ENCODE results near the gene CACNA1C. TPM values are rescaled to one million over a fixed set of nuclear protein-coding genes. Genes with fewer than 3 reads are reported as not detected.

The CACNA1C gene
- total and polyA plus RNA-seq, 8 donors, result 0.31 to 55.8 (median 7.2) TPM

DNA sequence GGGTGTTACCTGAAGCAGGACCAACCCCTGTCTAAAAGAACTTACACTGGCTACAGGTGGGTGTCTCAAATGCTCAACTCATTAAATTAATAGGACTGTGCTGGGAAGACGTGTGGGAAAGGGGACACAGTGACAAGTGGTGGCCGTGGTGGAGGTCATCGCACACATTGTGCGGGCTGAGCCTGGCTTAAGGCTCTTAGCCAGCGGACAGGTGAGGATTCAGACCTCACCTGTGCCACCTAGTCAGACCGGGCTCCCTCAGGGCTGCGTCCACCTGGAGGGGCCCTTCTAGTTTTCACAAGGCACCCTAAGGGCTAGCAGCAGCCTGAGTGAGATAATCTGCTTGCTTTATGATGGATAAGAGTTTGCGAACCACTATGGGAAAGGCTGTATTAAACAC lies 616.8 kb downstream of the CACNA1C start:
- 89 to 95% (median 91%) methylated on average over 7 to 8 of the region's 8 CpGs for WGBS, 5 donors

DNA sequence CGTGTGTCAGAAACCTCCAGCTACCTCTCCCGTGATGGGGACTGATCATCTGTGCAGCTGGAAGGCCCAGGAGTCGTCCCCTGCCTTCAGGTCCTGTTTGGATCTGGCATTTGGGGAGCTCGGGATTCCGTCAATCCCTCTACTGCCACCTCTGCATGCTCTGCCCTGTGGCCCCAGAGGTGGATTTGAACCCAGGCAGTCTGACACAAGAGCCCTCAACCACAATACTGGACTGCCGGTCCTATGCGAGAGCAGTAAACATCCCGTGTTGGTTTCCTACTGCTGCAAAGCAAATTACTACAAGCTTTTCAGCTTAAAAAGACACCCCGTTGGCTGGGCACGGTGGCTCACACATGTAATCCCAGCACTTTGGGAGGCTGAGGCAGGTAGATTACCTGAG lies 620.1 kb downstream of the CACNA1C start:
- no peak for DNase-seq
- H3K27ac ChIP-seq, result no peak overlapping the region
- TF ChIP-seq, protein P1, sequence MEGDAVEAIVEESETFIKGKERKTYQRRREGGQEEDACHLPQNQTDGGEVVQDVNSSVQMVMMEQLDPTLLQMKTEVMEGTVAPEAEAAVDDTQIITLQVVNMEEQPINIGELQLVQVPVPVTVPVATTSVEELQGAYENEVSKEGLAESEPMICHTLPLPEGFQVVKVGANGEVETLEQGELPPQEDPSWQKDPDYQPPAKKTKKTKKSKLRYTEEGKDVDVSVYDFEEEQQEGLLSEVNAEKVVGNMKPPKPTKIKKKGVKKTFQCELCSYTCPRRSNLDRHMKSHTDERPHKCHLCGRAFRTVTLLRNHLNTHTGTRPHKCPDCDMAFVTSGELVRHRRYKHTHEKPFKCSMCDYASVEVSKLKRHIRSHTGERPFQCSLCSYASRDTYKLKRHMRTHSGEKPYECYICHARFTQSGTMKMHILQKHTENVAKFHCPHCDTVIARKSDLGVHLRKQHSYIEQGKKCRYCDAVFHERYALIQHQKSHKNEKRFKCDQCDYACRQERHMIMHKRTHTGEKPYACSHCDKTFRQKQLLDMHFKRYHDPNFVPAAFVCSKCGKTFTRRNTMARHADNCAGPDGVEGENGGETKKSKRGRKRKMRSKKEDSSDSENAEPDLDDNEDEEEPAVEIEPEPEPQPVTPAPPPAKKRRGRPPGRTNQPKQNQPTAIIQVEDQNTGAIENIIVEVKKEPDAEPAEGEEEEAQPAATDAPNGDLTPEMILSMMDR (IDR thresholded peaks at IDR 0.05), result no peak
- no peak for TF ChIP-seq EP300 (IDR thresholded peaks at IDR 0.05)
- TF ChIP-seq POLR2AphosphoS5 (IDR thresholded peaks at IDR 0.05), result no peak
- no peak for TF ChIP-seq POLR2A (IDR thresholded peaks at IDR 0.05)
- peaks cover 8 to 94% (median 52%) of the 10 kb centered on the region in 4 donors for H3K36me3 ChIP-seq
- no peaks in the 10 kb centered on the region for H3K4me1 ChIP-seq
- H3K4me3 ChIP-seq, result no peak overlapping the region
- 92 to 96% (median 94%) methylated on average over 9 to 10 of the region's 10 CpGs for WGBS, 5 donors
- intact Hi-C loops (cut with DNase I; ENCODE audit: low total_unique reads), result no loop called here
- H3K27me3 ChIP-seq, result no peaks in the 10 kb centered on the region
- H3K9me3 ChIP-seq, result no peaks in the 10 kb centered on the region

More for the DNA sequence above, 616.8 kb downstream of the CACNA1C start:
- intact Hi-C loops (cut with DNase I; ENCODE audit: low total_unique reads), result no loop called here
- Histone ChIP-seq H3K36me3 (peaks cover 8 to 96% (median 58%) of the 10 kb centered on the region in 4 donors), H3K4me3 (no peak overlapping the region), H3K27me3 (no peaks in the 10 kb centered on the region), H3K4me1 (no peaks in the 10 kb centered on the region), H3K27ac (no peak overlapping the region), H3K9me3 (no peaks in the 10 kb centered on the region)
- TF ChIP-seq POLR2A (IDR thresholded peaks at IDR 0.05) (no peak), POLR2AphosphoS5 (IDR thresholded peaks at IDR 0.05) (no peak), EP300 (IDR thresholded peaks at IDR 0.05) (no peak)
- DNase-seq, result no peak

GRCh38 chr12:2673966-2674810 lies 621.4 kb downstream of the CACNA1C start:
- no peaks in the 10 kb centered on the region for H3K4me1 ChIP-seq
- TF ChIP-seq, protein P1 (IDR thresholded peaks at IDR 0.05), result no peak
- TF ChIP-seq POLR2AphosphoS5 (IDR thresholded peaks at IDR 0.05), result no peak
- TF ChIP-seq POLR2A (IDR thresholded peaks at IDR 0.05), result no peak
- TF ChIP-seq EP300 (IDR thresholded peaks at IDR 0.05), result no peak
- WGBS, 5 donors, result 89 to 92% (median 90%) methylated on average over 18 of the region's 18 CpGs
- DNase-seq, result peak in 1 of 2 donors; percentile 10
- no peak overlapping the region for H3K4me3 ChIP-seq
- no peaks in the 10 kb centered on the region for H3K27me3 ChIP-seq
- no peak overlapping the region for H3K27ac ChIP-seq
- intact Hi-C loops (cut with DNase I; ENCODE audit: low total_unique reads), result no loop called here
- H3K36me3 ChIP-seq, result peaks cover 4 to 94% (median 46%) of the 10 kb centered on the region in 4 donors
- no peaks in the 10 kb centered on the region for H3K9me3 ChIP-seq

GRCh38 chr12:2675776-2676175 lies 623.0 kb downstream of the CACNA1C start:
- Histone ChIP-seq H3K9me3 (no peaks in the 10 kb centered on the region), H3K4me3 (no peak overlapping the region), H3K36me3 (peaks cover 4 to 94% (median 48%) of the 10 kb centered on the region in 4 donors), H3K27me3 (no peaks in the 10 kb centered on the region), H3K27ac (no peak overlapping the region), H3K4me1 (no peaks in the 10 kb centered on the region)
- no peak for DNase-seq
- intact Hi-C loops (cut with DNase I; ENCODE audit: low total_unique reads), result no loop called here
- TF ChIP-seq, protein P1 (IDR thresholded peaks at IDR 0.05), result no peak
- TF ChIP-seq POLR2AphosphoS5 (IDR thresholded peaks at IDR 0.05) (no peak), EP300 (IDR thresholded peaks at IDR 0.05) (no peak), POLR2A (IDR thresholded peaks at IDR 0.05) (no peak)
- WGBS, 5 donors, result 60 to 78% (median 67%) methylated on average over 6 of the region's 6 CpGs
